Mesothelial cell of epicardium (in vitro differentiated cells): ENCODE results near the gene CACNA2D3. TPM values are rescaled to one million over a fixed set of nuclear protein-coding genes. Genes with fewer than 3 reads are reported as not detected.
"Not testable (repeated sequence)": the region's sequence is repeated elsewhere in the genome, so short reads cannot be mapped to it uniquely, and the experiment has no call there.

Experiments
- DNase-seq, 2 experiments: peaks; one replicate each; pipeline ENCODE4 v3.0.0; 2021; ENCODE audit warnings: low spot score in 2 of 2; ENCODE audit not compliant: unreplicated experiment in 2 of 2
- H3K27ac Mint-ChIP-seq: 2 replicates; pipeline ENCODE4 v1.8.0; 2021; ENCODE audit warnings: mixed read lengths
- H3K27me3 Mint-ChIP-seq: 2 replicates; pipeline ENCODE4 v1.8.0; 2021; ENCODE audit warnings: low read depth, mixed read lengths
- H3K36me3 Mint-ChIP-seq: 2 replicates; pipeline ENCODE4 v1.8.0; 2021; ENCODE audit warnings: mixed read lengths
- H3K4me1 Mint-ChIP-seq: 2 replicates; pipeline ENCODE4 v1.8.0; 2021; ENCODE audit warnings: mixed read lengths
- H3K4me3 Mint-ChIP-seq: 2 replicates; pipeline ENCODE4 v1.8.0; 2021; ENCODE audit warnings: mild to moderate bottlenecking, moderate library complexity, mixed read lengths
- H3K9me3 Mint-ChIP-seq: 2 replicates; pipeline ENCODE4 v1.8.0; 2021; ENCODE audit warnings: mixed read lengths
- CTCF ChIP-seq: fragments of 200-600 bp; sonication (generic); IDR thresholded peaks from one replicate; pipeline ENCODE4 v1.5.0; 2021; ENCODE audit warnings: antibody characterized with exemption; ENCODE audit not compliant: unreplicated experiment
- total RNA-seq: library from RNA; stranded (reverse); gene quantifications from 3 replicates; pipeline ENCODE4 v1.2.1, GENCODE V29; 2021

The CACNA2D3 gene
- total RNA-seq, 1 donor from 2014 or later: 2.3 TPM

- H3K9me3 Mint-ChIP-seq: no peaks in the 10 kb centered on the region
- DNase-seq: no peak
- no peaks in the 10 kb centered on the region for H3K27me3 Mint-ChIP-seq
- no peak for TF ChIP-seq CTCF
- no peak overlapping the region for H3K4me3 Mint-ChIP-seq
- H3K4me1 Mint-ChIP-seq: peaks cover 43% of the 10 kb centered on the region
- H3K36me3 Mint-ChIP-seq: no peaks in the 10 kb centered on the region
- H3K27ac Mint-ChIP-seq: no peak overlapping the region
Measured at GRCh38 chr3:54966979-54967378, 844.6 kb downstream of the CACNA2D3 start.

- no peaks in the 10 kb centered on the region for H3K9me3 Mint-ChIP-seq
- TF ChIP-seq CTCF: no peak
- no peak overlapping the region for H3K4me3 Mint-ChIP-seq
- no peak for DNase-seq
- no peaks in the 10 kb centered on the region for H3K36me3 Mint-ChIP-seq
- peak overlapping the region; percentile 6 for H3K27ac Mint-ChIP-seq
- H3K4me1 Mint-ChIP-seq: peaks cover 39% of the 10 kb centered on the region
- no peaks in the 10 kb centered on the region for H3K27me3 Mint-ChIP-seq
Measured at GRCh38 chr3:54967731-54968161, 845.4 kb downstream of the CACNA2D3 start.

GRCh38 chr3:54968546-54969172 lies 846.3 kb downstream of the CACNA2D3 start:
- H3K27ac Mint-ChIP-seq: peak overlapping the region; percentile 78
- no peak for TF ChIP-seq CTCF
- H3K36me3 Mint-ChIP-seq: no peaks in the 10 kb centered on the region
- peaks cover 37% of the 10 kb centered on the region for H3K4me1 Mint-ChIP-seq
- H3K9me3 Mint-ChIP-seq: no peaks in the 10 kb centered on the region
- no peak for DNase-seq
- H3K4me3 Mint-ChIP-seq: no peak overlapping the region
- H3K27me3 Mint-ChIP-seq: no peaks in the 10 kb centered on the region

GRCh38 chr3:54969652-54970051 lies 847.3 kb downstream of the CACNA2D3 start:
- Mint-ChIP-seq H3K4me1 (peaks cover 27% of the 10 kb centered on the region), H3K36me3 (no peaks in the 10 kb centered on the region), H3K27me3 (no peaks in the 10 kb centered on the region), H3K4me3 (no peak overlapping the region), H3K27ac (no peak overlapping the region), H3K9me3 (no peaks in the 10 kb centered on the region)
- DNase-seq: no peak
- no peak for TF ChIP-seq CTCF

- TF ChIP-seq CTCF: no peak
- Mint-ChIP-seq H3K4me1 (peaks cover 18% of the 10 kb centered on the region), H3K27me3 (no peaks in the 10 kb centered on the region), H3K4me3 (no peak overlapping the region), H3K36me3 (no peaks in the 10 kb centered on the region), H3K9me3 (no peaks in the 10 kb centered on the region), H3K27ac (no peak overlapping the region)
- no peak for DNase-seq
Measured at GRCh38 chr3:54970895-54971294, 848.5 kb downstream of the CACNA2D3 start.

GRCh38 chr3:54977439-54977838 lies 855.1 kb downstream of the CACNA2D3 start:
- Mint-ChIP-seq H3K4me1 (peaks cover 16% of the 10 kb centered on the region), H3K36me3 (peaks cover 6% of the 10 kb centered on the region), H3K4me3 (no peak overlapping the region), H3K9me3 (peaks cover 10% of the 10 kb centered on the region), H3K27me3 (no peaks in the 10 kb centered on the region), H3K27ac (no peak overlapping the region)
- TF ChIP-seq CTCF: no peak
- DNase-seq: no peak

GRCh38 chr3:54977946-54978345 lies 855.6 kb downstream of the CACNA2D3 start:
- H3K4me1 Mint-ChIP-seq: peaks cover 18% of the 10 kb centered on the region
- not testable (repeated sequence) for H3K27ac Mint-ChIP-seq, H3K36me3 Mint-ChIP-seq, DNase-seq, H3K27me3 Mint-ChIP-seq, H3K4me3 Mint-ChIP-seq
- H3K9me3 Mint-ChIP-seq: peaks cover 10% of the 10 kb centered on the region
